Measurements from ENCODE around the gene GABRG3. TPM values are rescaled to one million over a fixed set of nuclear protein-coding genes. Genes with fewer than 3 reads are reported as not detected.

Gene GABRG3
- total RNA-seq (not detected), polyA plus RNA-seq (under 0.01 TPM)
- long read RNA-seq, donor 1 = 0 reads
- long read RNA-seq, donor 2 = 0 reads
- long read RNA-seq, donor 3, partial matches to known transcripts = 0 of 1 reads
- long read RNA-seq, donor 3, other reads (novel, unspliced or antisense) = 1 of 1 reads
- long read RNA-seq, donor 4 = 0 reads

DNA sequence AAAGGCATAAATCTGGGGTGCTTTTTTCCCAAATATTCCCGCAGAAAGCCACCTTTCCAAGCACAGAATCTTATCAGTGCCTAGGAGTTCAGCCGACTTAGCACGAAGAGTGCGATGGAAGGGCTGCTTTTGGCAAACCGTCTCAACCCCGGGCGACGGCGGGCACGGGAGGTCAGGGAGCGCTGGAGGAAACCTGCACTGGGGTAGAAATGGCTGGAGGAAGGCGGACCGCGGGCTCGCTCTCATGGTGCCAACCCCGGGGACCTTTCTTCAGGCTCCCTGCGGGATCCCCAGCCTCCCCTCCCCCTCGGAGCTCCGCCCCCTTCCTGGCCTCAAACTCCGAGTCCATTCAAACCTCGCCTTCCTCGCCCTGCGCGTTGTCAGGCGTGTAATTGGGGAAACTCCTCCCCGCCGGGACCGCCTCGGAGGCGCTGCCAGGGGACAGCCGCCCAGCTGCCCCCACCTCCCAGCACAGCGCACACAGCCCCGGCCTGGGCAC lies at the start of gene GABRG3:
GABRG3 (plus strand) TSS at position 470 of the 499 bp plus-strand sequence.
- 2% methylated on average over 33 of the region's 33 CpGs for WGBS
- intact Hi-C loops (cut with DNase I) = no loop called here
- H3K27ac ChIP-seq (ENCODE audit: low read length) = no peak within 1 kb of the TSS
- no peaks in the 10 kb centered on the region for H3K4me1 ChIP-seq (ENCODE audit: control insufficient read depth, insufficient read depth, low read length)
- H3K9me3 ChIP-seq (ENCODE audit: control insufficient read depth, low read length) = no peaks in the 10 kb centered on the region
- DNase-seq (peak in 2 of 3 donors; percentile 13 to 30), ATAC-seq (peak in 1 of 2 donors; percentile 18)
- H3K4me3 ChIP-seq (ENCODE audit: low read length) = peak within 1 kb of the TSS; percentile 32
- no peaks in the 10 kb centered on the region for H3K27me3 ChIP-seq (ENCODE audit: control insufficient read depth, insufficient read depth)

DNA sequence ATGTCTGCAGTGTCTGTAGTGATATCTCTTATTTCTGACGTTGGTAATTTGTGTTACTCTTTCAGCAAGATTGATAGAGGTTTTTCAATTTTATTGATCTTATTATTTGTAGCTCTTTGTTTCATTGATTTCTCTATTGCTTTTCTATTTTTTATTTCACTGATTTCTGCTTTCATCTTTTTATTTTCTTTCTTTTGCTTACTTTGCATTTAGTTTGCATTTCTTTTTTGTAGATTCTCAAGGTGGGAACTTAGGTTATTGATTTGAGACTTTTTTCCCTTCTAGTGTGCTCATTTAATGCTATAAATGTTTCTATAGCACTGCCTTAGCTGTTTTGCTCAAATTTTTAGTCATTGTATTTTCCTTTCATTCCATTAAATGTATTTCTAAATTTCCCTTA lies 49.5 kb upstream of the GABRG3 start:
- no peaks in the 10 kb centered on the region for H3K27me3 ChIP-seq (ENCODE audit: control insufficient read depth, insufficient read depth)
- DNase-seq (no peak), ATAC-seq (no peak)
- H3K9me3 ChIP-seq (ENCODE audit: control insufficient read depth, low read length) = no peaks in the 10 kb centered on the region
- no peaks in the 10 kb centered on the region for H3K4me1 ChIP-seq (ENCODE audit: control insufficient read depth, insufficient read depth, low read length)
- intact Hi-C loops (cut with DNase I) = no loop called here
- 52% methylated on average over 1 of the region's 1 CpG for WGBS
- H3K27ac ChIP-seq (ENCODE audit: low read length) = no peak overlapping the region
- H3K4me3 ChIP-seq (ENCODE audit: low read length) = no peak overlapping the region

DNA sequence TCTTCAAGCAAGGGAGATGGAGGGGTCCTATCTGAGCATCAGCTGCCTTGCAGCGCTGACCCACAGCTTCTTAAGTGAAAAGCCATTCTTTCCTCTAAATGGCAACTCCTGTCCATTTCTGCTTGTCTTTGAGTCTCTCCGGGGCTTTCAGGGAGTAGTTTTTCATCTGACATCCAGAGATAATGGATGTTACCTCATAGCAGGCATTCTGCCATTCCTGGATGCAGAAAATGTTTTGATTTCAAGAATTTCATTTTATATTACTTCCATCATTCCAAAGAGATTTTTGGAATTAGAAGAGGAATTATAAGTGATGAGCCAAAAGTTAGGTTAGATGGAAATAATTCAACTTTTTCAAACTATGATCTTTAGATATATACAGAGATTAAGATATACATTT lies 44.9 kb upstream of the GABRG3 start:
- DNase-seq = no peak
- no peak overlapping the region for H3K27ac ChIP-seq (ENCODE audit: low read length)
- ATAC-seq = no peak
- no peaks in the 10 kb centered on the region for H3K4me1 ChIP-seq (ENCODE audit: control insufficient read depth, insufficient read depth, low read length)
- H3K9me3 ChIP-seq (ENCODE audit: control insufficient read depth, low read length) = no peaks in the 10 kb centered on the region
- WGBS = 68% methylated on average over 2 of the region's 2 CpGs
- no peaks in the 10 kb centered on the region for H3K27me3 ChIP-seq (ENCODE audit: control insufficient read depth, insufficient read depth)
- no peak overlapping the region for H3K4me3 ChIP-seq (ENCODE audit: low read length)
- intact Hi-C loops (cut with DNase I) = no loop called here

DNA sequence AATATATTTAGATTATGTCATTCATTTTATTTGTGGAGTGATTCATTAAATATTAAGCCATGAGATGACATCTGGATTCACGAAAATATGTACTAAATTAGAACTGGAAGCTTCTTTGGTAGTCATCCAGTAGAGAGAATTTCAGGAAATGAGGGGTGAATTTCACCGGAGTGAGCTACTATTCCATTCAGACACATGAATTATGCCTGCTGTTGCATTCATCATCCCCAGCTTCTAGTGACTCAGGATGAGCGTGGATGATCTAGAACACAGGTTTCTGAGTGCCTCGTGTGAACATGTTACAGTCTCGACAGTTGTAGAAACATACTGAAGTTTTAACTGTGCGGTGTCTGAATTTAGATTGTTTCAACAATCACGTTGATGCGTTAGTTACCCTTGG lies 42.9 kb upstream of the GABRG3 start:
- Histone ChIP-seq H3K4me3 (ENCODE audit: low read length) (no peak overlapping the region), H3K9me3 (ENCODE audit: control insufficient read depth, low read length) (no peaks in the 10 kb centered on the region), H3K27me3 (ENCODE audit: control insufficient read depth, insufficient read depth) (no peaks in the 10 kb centered on the region), H3K27ac (ENCODE audit: low read length) (no peak overlapping the region), H3K4me1 (ENCODE audit: control insufficient read depth, insufficient read depth, low read length) (no peaks in the 10 kb centered on the region)
- ATAC-seq = no peak
- no peak for DNase-seq
- intact Hi-C loops (cut with DNase I) = no loop called here
- 75% methylated on average over 8 of the region's 8 CpGs for WGBS

DNA sequence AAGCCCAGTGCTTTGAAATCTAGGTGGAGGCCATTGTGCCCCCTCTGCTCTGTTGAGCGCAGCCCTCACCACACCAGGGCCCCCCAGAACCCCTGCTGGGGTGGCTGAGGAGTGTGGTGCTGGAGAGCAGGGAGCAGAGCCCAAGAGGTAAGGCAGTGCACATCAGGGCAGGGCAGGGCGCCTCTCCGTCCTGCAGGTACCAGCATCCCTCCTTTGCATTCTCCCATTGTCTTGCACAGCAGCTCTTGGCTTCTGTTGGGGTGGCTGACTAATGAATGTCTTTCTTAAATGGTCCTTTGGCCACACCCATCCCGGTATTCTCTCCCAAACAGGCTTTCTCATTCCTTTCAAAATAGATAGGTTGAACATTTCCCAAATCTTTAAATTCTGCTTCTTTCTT lies 41.4 kb upstream of the GABRG3 start:
- Histone ChIP-seq H3K9me3 (ENCODE audit: control insufficient read depth, low read length) (no peaks in the 10 kb centered on the region), H3K27ac (ENCODE audit: low read length) (no peak overlapping the region), H3K27me3 (ENCODE audit: control insufficient read depth, insufficient read depth) (no peaks in the 10 kb centered on the region), H3K4me1 (ENCODE audit: control insufficient read depth, insufficient read depth, low read length) (no peaks in the 10 kb centered on the region), H3K4me3 (ENCODE audit: low read length) (no peak overlapping the region)
- 83% methylated on average over 4 of the region's 4 CpGs for whole genome bisulfite sequencing
- ATAC-seq = no peak
- intact Hi-C loops (cut with DNase I) = no loop called here
- DNase-seq = no peak

DNA sequence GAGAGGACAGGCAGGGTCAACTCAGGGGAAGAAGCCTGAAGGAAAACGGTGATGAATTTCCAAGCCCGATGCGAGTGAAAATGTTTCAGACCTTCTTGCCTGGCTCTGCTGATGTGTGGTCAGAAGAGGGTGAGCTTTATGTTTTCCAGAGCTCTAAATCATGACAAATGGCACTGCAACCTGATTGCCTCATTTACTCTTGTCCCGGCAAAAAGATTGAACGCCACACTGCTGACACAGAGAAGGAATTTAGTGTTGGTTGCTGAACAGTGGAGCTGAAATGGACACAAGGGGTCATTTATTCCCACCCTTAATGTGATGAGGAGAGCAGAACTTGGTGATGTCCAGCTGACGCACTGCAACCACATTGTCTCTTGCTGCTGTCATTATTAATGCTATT lies 36.1 kb upstream of the GABRG3 start:
- H3K4me3 ChIP-seq (ENCODE audit: low read length) = no peak overlapping the region
- no peaks in the 10 kb centered on the region for H3K4me1 ChIP-seq (ENCODE audit: control insufficient read depth, insufficient read depth, low read length)
- DNase-seq = no peak
- ATAC-seq = no peak
- intact Hi-C loops (cut with DNase I) = no loop called here
- WGBS = 83% methylated on average over 6 of the region's 6 CpGs
- no peak overlapping the region for H3K27ac ChIP-seq (ENCODE audit: low read length)
- no peaks in the 10 kb centered on the region for H3K27me3 ChIP-seq (ENCODE audit: control insufficient read depth, insufficient read depth)
- H3K9me3 ChIP-seq (ENCODE audit: control insufficient read depth, low read length) = no peaks in the 10 kb centered on the region

DNA sequence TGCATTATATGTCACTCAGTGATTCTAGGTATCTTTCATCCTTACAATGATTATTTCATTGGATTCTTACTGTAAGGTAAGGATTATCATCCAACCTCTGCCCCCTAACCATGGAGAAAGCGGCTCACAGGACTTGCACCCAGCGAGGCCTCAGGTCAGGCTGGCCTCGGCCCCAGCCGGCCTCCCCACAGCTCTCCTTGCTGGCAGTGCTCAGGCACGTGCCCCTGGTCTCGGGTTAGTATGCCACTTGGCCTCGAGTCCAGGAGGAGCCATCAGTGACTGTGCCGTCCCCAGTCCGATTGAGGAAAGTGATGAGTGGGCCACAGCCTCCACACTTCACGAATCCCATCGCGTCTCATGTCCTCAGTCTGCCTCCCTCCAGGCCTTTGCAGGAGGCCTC lies 35.7 kb upstream of the GABRG3 start:
- intact Hi-C loops (cut with DNase I) = no loop called here
- no peak for ATAC-seq

DNA sequence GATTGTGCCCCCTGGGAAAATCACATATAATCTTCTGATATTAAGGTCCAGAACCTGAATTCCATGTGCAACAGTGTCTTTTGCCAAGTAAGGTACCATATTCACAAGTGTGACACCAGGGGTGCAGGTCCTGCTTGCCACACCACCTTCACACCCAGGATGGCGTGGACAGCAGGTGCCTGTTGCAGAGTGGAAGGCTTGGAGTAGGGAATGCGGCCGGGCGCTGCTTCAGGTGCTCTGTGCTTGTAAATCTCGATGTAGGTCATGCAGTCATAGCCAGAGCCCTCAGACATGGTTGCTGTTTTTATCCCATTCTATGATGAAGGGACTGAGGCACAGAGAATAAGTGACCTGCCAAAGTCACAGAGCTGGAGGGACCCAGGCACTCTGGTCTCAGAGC lies 34.5 kb upstream of the GABRG3 start:
- H3K9me3 ChIP-seq (ENCODE audit: control insufficient read depth, low read length) = no peaks in the 10 kb centered on the region
- no peak overlapping the region for H3K27ac ChIP-seq (ENCODE audit: low read length)
- no peaks in the 10 kb centered on the region for H3K4me1 ChIP-seq (ENCODE audit: control insufficient read depth, insufficient read depth, low read length)
- 87% methylated on average over 5 of the region's 5 CpGs for WGBS
- intact Hi-C loops (cut with DNase I) = no loop called here
- no peak overlapping the region for H3K4me3 ChIP-seq (ENCODE audit: low read length)
- ATAC-seq (no peak), DNase-seq (no peak)
- H3K27me3 ChIP-seq (ENCODE audit: control insufficient read depth, insufficient read depth) = no peaks in the 10 kb centered on the region

More for the DNA sequence above, 35.7 kb upstream of the GABRG3 start:
- WGBS = 87% methylated on average over 12 of the region's 12 CpGs
- Histone ChIP-seq H3K27me3 (ENCODE audit: control insufficient read depth, insufficient read depth) (no peaks in the 10 kb centered on the region), H3K27ac (ENCODE audit: low read length) (no peak overlapping the region), H3K4me1 (ENCODE audit: control insufficient read depth, insufficient read depth, low read length) (no peaks in the 10 kb centered on the region), H3K9me3 (ENCODE audit: control insufficient read depth, low read length) (no peaks in the 10 kb centered on the region), H3K4me3 (ENCODE audit: low read length) (no peak overlapping the region)
- no peak for DNase-seq

DNA sequence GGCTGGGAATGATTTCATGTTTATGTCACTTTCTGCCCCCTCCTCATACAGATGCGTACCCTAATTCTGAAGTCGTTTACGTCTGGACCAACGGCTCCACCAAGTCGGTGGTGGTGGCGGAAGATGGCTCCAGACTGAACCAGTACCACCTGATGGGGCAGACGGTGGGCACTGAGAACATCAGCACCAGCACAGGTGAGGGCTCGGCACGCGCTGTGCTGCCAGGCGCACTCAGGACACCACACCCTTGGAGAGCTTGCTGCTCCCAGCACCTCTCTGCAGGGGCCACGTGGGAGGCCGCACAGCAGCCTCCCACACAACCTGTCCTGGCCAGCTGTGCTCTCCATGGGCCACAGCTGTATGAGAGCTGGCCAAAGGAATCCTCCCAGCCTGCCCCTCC lies 33.8 kb upstream of the GABRG3 start:
- Histone ChIP-seq H3K4me1 (ENCODE audit: control insufficient read depth, insufficient read depth, low read length) (no peaks in the 10 kb centered on the region), H3K27ac (ENCODE audit: low read length) (no peak overlapping the region), H3K27me3 (ENCODE audit: control insufficient read depth, insufficient read depth) (no peaks in the 10 kb centered on the region), H3K9me3 (ENCODE audit: control insufficient read depth, low read length) (no peaks in the 10 kb centered on the region), H3K4me3 (ENCODE audit: low read length) (no peak overlapping the region)
- ATAC-seq = no peak
- WGBS = 89% methylated on average over 13 of the region's 13 CpGs
- DNase-seq = no peak
- intact Hi-C loops (cut with DNase I) = no loop called here

DNA sequence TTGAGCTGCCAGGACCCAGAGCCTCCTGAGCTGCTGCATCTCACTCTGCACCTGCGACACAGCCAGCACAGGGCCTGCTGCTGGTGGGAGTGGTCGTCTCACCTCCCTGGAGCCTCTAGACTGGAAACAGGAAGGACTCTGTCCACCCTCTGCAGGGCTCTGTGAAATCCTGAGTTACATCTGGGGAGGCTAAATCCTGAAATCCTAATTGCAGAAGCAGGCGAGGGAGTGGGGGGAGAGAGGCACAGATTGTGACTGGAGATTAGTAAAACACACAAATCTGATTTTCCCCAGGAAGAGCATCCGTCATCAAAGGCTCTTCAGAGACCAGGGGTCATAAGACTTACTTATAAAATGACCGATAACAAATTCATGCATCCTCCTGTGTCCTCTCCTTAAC lies 31.6 kb upstream of the GABRG3 start:
- intact Hi-C loops (cut with DNase I) = no loop called here
- Histone ChIP-seq H3K4me1 (ENCODE audit: control insufficient read depth, insufficient read depth, low read length) (no peaks in the 10 kb centered on the region), H3K4me3 (ENCODE audit: low read length) (no peak overlapping the region), H3K27me3 (ENCODE audit: control insufficient read depth, insufficient read depth) (no peaks in the 10 kb centered on the region), H3K9me3 (ENCODE audit: control insufficient read depth, low read length) (no peaks in the 10 kb centered on the region), H3K27ac (ENCODE audit: low read length) (no peak overlapping the region)
- no peak for DNase-seq
- 62% methylated on average over 5 of the region's 5 CpGs for WGBS
- ATAC-seq = no peak

DNA sequence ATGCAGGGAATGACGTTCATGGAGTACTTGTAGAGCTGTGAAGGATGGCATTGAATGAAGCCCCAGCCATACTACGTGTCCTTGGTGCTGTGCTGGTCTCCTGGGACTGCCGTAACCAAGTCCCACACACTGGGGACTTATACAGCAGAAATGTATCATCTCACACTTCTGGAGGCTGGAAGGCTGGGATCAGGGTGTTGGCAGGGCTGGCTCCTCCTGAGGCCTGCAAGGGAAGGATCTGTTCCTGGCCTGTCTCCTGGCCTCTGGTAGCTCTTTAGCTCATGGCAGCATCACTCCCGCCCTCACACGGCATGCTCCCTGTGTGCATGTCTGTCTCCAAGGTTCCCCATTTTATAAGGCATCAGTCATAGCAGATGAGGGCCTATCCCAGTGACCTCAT lies 29.5 kb upstream of the GABRG3 start:
- no peaks in the 10 kb centered on the region for H3K9me3 ChIP-seq (ENCODE audit: control insufficient read depth, low read length)
- no peak overlapping the region for H3K27ac ChIP-seq (ENCODE audit: low read length)
- no peak for DNase-seq
- ATAC-seq = no peak
- H3K4me1 ChIP-seq (ENCODE audit: control insufficient read depth, insufficient read depth, low read length) = no peaks in the 10 kb centered on the region
- WGBS = 80% methylated on average over 5 of the region's 5 CpGs
- no peak overlapping the region for H3K4me3 ChIP-seq (ENCODE audit: low read length)
- H3K27me3 ChIP-seq (ENCODE audit: control insufficient read depth, insufficient read depth) = no peaks in the 10 kb centered on the region
- intact Hi-C loops (cut with DNase I) = no loop called here

DNA sequence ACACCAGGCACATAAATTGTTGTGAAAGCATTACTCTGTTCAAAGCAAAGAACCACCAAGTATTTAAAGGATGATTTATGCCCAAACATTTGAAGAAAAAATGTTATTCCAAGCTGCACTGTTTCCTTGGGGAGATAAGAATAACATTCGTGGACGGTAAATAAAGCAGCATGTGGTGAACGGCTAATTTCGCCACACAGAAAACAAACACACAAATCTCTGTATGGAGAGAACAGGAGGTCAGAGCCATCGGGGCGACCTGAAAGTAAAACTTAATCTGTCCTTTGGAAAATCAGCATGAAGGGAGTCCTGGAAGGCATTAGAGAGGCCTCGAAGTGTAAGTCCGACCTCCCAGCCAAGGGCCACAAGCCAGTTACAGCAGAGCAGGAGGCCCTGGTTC lies 27.1 kb upstream of the GABRG3 start:
- intact Hi-C loops (cut with DNase I) = no loop called here
- no peaks in the 10 kb centered on the region for H3K9me3 ChIP-seq (ENCODE audit: control insufficient read depth, low read length)
- H3K27ac ChIP-seq (ENCODE audit: low read length) = no peak overlapping the region
- H3K4me1 ChIP-seq (ENCODE audit: control insufficient read depth, insufficient read depth, low read length) = no peaks in the 10 kb centered on the region
- 63% methylated on average over 8 of the region's 8 CpGs for WGBS
- no peaks in the 10 kb centered on the region for H3K27me3 ChIP-seq (ENCODE audit: control insufficient read depth, insufficient read depth)
- no peak for DNase-seq
- H3K4me3 ChIP-seq (ENCODE audit: low read length) = no peak overlapping the region
- ATAC-seq = no peak
